A673 (cell line): ENCODE data around the gene UBE2E1. TPM values are rescaled to one million over a fixed set of nuclear protein-coding genes. Genes with fewer than 3 reads are reported as not detected.
A peak's percentile ranks its signal among the peaks of the same experiment; 100 is the strongest.

Experiments
- BruUV-seq: library from RNA; stranded (reverse); fragments of 400-500 nt; replicated peaks from 2 replicates; lab custom pipeline; 2021; lab: Mats Ljungman, UMichigan
- CTCF ChIA-PET: fragments of 300-600 bp; sonication (Branson Sonifier 250); formaldehyde crosslinking; loops from one replicate; lab custom pipeline; 2022; ENCODE audit warnings: antibody characterized with exemption; lab: Charles Lee
- POLR2A ChIA-PET: fragments of 300-600 bp; sonication (Branson Sonifier 250); formaldehyde crosslinking; loops from one replicate; lab custom pipeline; 2022; ENCODE audit warnings: antibody characterized with exemption; ENCODE audit not compliant: low non-redundant PET; lab: Charles Lee
- DNase-seq: peaks from one replicate; pipeline ENCODE4 v3.0.0-alpha.2; 2015; ENCODE audit warnings: low spot score
- H3K27ac ChIP-seq: fragments of 200-600 bp; sonication (generic); 2 replicates; pipeline ENCODE4 v1.5.1; 2016; ENCODE audit warnings: mixed run types, low read depth, mild to moderate bottlenecking, mixed read lengths, antibody characterized with exemption, low read length; ENCODE audit not compliant: poor library complexity, severe bottlenecking
- H3K27me3 ChIP-seq: fragments of 200-600 bp; sonication (generic); replicated peaks from 2 replicates; pipeline ENCODE4 v1.6.1; 2017; ENCODE audit warnings: mixed run types, low read depth, mild to moderate bottlenecking, mixed read lengths, antibody characterized with exemption, low read length; ENCODE audit not compliant: insufficient read depth, poor library complexity
- H3K36me3 ChIP-seq: fragments of 200-600 bp; sonication (generic); 2 replicates; pipeline ENCODE4 v1.6.1; 2016; ENCODE audit warnings: mixed run types, mild to moderate bottlenecking, mixed read lengths, antibody characterized with exemption, low read length; ENCODE audit not compliant: insufficient read depth, poor library complexity, severe bottlenecking
- H3K4me1 ChIP-seq: fragments of 200-600 bp; sonication (generic); 2 replicates; pipeline ENCODE4 v1.6.1; 2017; ENCODE audit warnings: mixed run types, mild to moderate bottlenecking, mixed read lengths, antibody characterized with exemption, low read length; ENCODE audit not compliant: insufficient read depth, poor library complexity, severe bottlenecking
- H3K4me3 ChIP-seq: fragments of 200-600 bp; sonication (generic); 2 replicates; pipeline ENCODE4 v1.5.1; 2016; ENCODE audit warnings: low read depth, mixed run types, mild to moderate bottlenecking, mixed read lengths, low read length; ENCODE audit not compliant: poor library complexity, severe bottlenecking
- H3K9me3 ChIP-seq: fragments of 200-600 bp; sonication (generic); 2 replicates; pipeline ENCODE4 v1.6.1; 2016; ENCODE audit warnings: mixed run types, low read depth, mild to moderate bottlenecking, mixed read lengths, antibody characterized with exemption, low read length; ENCODE audit not compliant: poor library complexity, severe bottlenecking
- CTCF ChIP-seq: fragments of 300-800, 200-600 bp; sonication (generic); conservative IDR thresholded peaks from 2 replicates; pipeline ENCODE4 v1.5.1; 2017; ENCODE audit warnings: low read depth, mild to moderate bottlenecking, antibody characterized with exemption, low read length, moderate library complexity, mixed read lengths
- EZH2 ChIP-seq: fragments of 200-600 bp; sonication (generic); IDR thresholded peaks from 2 replicates; pipeline ENCODE4 v1.6.1; 2017; ENCODE audit warnings: borderline replicate concordance, low read depth, mild to moderate bottlenecking, mixed read lengths, antibody characterized with exemption, low read length; ENCODE audit not compliant: poor library complexity, severe bottlenecking
- intact Hi-C: fragments of 100-400 bp; cut with micrococcal nuclease; formaldehyde crosslinking; loops from one replicate; pipeline ENCODE4 v1.10.0; 2022; ENCODE audit not compliant: unreplicated experiment
- total RNA-seq: library from RNA; stranded (reverse); gene quantifications from 2 replicates; pipeline ENCODE4 v1.2.3, GENCODE V29; 2021

Gene UBE2E1
- total RNA-seq, 1 experiment from 2014 or later = 144 TPM

- Histone ChIP-seq H3K4me3 (no peak overlapping the region), H3K36me3 (peaks cover 38% of the 10 kb centered on the region), H3K27ac (no peak overlapping the region), H3K27me3 (no peaks in the 10 kb centered on the region), H3K9me3 (no peaks in the 10 kb centered on the region), H3K4me1 (peaks cover 6% of the 10 kb centered on the region)
- CTCF ChIA-PET = no interaction called here
- POLR2A ChIA-PET = no interaction called here
- no peak for DNase-seq
- intact Hi-C loops = no loop called here
- TF ChIP-seq CTCF (no peak), EZH2 (no peak)
- no TSS peak for BruUV-seq
Measured at GRCh38 chr3:23920151-23920655, 114.4 kb downstream of the UBE2E1 start.

GRCh38 chr3:23921052-23921511 is 115.3 kb downstream of the UBE2E1 start:
- peaks cover 38% of the 10 kb centered on the region for H3K36me3 ChIP-seq
- intact Hi-C loops = no loop called here
- no peak for TF ChIP-seq EZH2
- no peak for TF ChIP-seq CTCF
- peak; percentile 6 for DNase-seq
- peaks cover 6% of the 10 kb centered on the region for H3K4me1 ChIP-seq
- H3K9me3 ChIP-seq = no peaks in the 10 kb centered on the region
- H3K4me3 ChIP-seq = no peak overlapping the region
- POLR2A ChIA-PET = interaction anchor here (0.6 kb wide), 1 partner anchor 224 kb away, joined by 12 read pairs; no protein-coding TSS in a partner anchor
- H3K27ac ChIP-seq = no peak overlapping the region
- no peaks in the 10 kb centered on the region for H3K27me3 ChIP-seq
- CTCF ChIA-PET = no interaction called here
- BruUV-seq = no TSS peak

GRCh38 chr3:23923786-23924185 is 118.0 kb downstream of the UBE2E1 start:
- no peak for TF ChIP-seq CTCF
- no peak for TF ChIP-seq EZH2
- ChIA-PET POLR2A (no interaction called here), CTCF (no interaction called here)
- BruUV-seq = no TSS peak
- Histone ChIP-seq H3K36me3 (peaks cover 26% of the 10 kb centered on the region), H3K4me3 (no peak overlapping the region), H3K9me3 (no peaks in the 10 kb centered on the region), H3K27ac (no peak overlapping the region), H3K4me1 (peaks cover 3% of the 10 kb centered on the region), H3K27me3 (no peaks in the 10 kb centered on the region)
- intact Hi-C loops = loop anchor here (2.0 kb wide), 1 partner anchor 21 kb away; the partner anchor contains the start of gene NR1D2
- no peak for DNase-seq
